Epithelial cell of prostate (primary cell): ENCODE data around the gene CAP2.
A peak's percentile ranks its signal among the peaks of the same experiment; 100 is the strongest.

ENCODE experiments used
- DNase-seq: peaks from one replicate; pipeline ENCODE4 v3.0.0-alpha.2; 2011; ENCODE audit warnings: low read depth, low spot score
- H3K27ac ChIP-seq: fragments of 450-650 bp; 2 replicates; pipeline ENCODE4 v1.5.1; 2017; ENCODE audit warnings: mild to moderate bottlenecking

CAP2 gene

GRCh38 chr6:17392978-17393891 lies at the start of gene CAP2:
TSS of gene CAP2 (plus strand) at chr6:17393595. CDS start at chr6:17421556, 27,961 bp downstream.
- H3K27ac ChIP-seq: peak within 1 kb of the TSS; percentile 79
- DNase-seq: no peak

DNA sequence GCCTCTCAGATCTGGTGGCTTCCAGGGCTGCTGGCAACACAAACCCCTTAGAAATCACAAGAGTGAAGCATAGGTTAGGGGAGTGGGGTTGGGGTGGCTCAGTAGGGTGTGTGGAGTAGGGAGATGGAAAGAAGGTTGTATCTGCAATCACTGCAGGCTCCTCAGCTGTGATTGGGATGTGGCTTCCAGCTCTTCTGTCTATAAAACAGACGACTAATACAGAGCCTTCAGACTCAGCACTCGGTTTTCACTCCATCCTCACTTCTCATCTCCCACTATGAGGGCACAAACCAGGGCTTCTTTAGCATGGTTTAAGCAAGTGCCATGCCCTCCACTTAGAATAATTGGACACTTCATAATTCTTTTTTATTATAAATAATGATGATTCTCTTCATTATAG lies 46.4 kb upstream of the CAP2 start:
- DNase-seq: no peak
- no peak overlapping the region for H3K27ac ChIP-seq

DNA sequence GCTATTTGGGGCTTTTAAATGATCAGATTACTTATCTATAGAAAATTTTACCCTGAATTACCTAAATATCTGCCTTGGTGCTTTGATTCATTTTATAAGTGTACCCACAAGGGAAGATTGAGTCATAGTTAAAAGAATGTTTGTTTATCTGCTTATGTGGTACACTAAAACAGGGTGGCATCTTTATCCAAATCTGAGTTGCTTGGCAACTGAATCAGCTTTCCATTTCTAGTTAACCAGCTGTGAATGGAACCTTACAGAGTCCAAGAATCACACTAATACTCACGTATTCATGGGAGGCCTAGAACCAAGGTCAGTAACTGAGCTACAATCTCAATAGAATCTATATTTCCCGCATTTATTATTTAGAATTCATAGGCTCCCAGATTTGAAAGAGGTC lies 44.0 kb upstream of the CAP2 start:
- DNase-seq: no peak
- H3K27ac ChIP-seq: no peak overlapping the region

- no peak overlapping the region for H3K27ac ChIP-seq
- no peak for DNase-seq
These were observed 41.1 kb upstream of the CAP2 start for GRCh38 chr6:17352302-17352701.

DNA sequence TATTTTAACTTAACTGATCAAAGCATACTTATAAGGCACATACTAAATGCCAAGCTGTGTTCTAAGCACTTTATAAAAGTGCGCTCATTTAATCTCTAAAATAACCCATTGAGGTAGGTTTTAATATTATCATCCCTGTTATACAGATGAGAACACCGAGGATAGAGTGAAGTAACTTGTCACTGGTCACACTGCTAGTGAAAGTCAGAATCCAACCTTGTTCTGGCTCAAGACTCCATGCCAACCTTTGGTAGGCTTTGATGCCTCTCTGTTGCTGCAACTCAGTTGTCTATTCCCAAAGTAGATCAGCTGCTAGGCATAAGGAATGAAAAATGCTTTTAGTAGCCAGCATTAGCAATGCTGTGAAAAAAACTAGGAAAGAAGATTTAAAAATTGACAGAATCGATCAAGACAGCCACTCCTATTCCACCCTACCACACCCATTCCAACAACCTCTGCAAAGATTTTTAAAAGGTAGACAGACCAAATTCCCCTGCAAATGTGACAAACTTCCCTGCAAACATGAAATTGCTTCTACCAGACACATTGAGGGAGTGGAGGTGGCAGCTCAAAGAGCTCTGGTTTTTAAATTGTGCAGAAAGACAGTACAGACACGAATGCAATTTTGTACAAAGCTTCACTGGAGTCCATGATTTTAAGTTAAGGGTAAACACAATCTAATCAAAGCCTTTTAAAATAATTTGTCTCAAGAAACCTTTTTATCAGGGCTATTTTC lies 39.8 kb upstream of the CAP2 start:
- no peak overlapping the region for H3K27ac ChIP-seq
- DNase-seq: no peak

DNA sequence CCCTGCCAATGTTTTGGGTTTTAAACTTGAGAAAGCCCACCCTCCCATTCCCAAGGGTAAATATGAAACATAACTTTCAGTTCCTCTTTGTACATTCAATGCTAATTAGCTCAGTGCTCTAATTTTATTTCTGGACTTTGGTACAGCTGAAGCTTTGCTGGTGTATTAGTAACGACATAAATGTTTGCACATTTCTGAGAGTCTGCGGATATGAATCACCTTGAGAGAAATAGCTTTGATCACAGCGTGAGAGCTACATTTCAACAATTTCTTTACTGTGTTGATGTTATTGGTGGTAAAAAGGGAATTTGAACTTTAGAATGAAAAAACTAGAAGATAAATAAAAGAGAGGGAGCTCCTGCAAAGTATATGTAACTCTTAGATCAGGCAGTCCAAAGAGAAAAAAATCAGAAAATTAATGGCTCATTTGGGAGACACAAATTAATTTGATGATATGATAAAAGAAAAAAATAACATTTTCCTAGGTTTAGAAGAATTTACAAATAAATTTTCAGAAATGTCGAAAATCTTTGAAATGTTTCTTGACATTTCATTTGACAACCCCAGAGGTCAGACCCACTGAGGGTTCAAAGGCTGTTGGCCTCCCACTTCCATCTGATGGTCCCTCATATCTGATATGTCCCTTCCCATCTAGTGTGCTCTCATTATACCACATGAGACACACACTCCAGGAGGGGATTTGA lies 38.5 kb upstream of the CAP2 start:
- no peak overlapping the region for H3K27ac ChIP-seq
- no peak for DNase-seq

DNA sequence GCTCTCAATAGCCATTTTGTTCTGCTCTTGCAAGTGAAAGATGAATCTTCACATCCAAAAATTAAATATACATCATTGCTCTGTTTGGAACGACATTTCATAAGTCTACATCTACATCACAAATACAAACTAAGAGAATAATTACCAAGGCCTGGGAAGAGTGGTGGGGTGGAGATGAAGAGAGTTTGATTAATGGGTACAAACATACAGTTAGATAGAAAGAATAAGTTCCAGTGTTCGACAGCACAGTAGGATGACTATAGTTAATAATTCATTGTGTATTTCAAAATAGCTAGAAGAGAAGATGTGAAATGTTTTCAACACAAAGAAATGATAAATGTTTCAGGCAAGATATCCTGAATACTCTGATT lies 38.0 kb upstream of the CAP2 start:
- H3K27ac ChIP-seq: no peak overlapping the region
- no peak for DNase-seq

GRCh38 chr6:17358515-17358914 lies 34.9 kb upstream of the CAP2 start:
- H3K27ac ChIP-seq: no peak overlapping the region
- DNase-seq: no peak

GRCh38 chr6:17360564-17360963 lies 32.8 kb upstream of the CAP2 start:
- no peak for DNase-seq
- no peak overlapping the region for H3K27ac ChIP-seq

DNA sequence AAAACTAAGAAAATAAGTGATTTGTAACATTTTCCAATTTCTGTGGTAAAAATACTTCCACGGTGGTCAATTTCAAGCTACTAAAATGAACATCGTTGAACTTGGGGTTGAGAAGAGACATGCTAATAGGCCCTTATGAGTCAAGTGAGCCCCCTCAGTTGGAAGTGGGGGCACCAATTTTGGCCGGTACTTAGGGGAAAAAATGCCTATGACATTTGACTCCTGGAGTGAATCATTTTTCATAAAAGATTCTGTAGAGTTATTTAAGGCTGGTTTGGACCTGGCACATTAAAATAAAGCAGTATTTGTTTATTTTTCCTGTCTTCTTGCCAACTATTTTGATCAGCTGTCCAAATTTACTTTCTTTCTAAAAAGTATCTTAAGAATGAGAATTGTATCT lies 32.4 kb upstream of the CAP2 start:
- H3K27ac ChIP-seq: no peak overlapping the region
- no peak for DNase-seq

DNA sequence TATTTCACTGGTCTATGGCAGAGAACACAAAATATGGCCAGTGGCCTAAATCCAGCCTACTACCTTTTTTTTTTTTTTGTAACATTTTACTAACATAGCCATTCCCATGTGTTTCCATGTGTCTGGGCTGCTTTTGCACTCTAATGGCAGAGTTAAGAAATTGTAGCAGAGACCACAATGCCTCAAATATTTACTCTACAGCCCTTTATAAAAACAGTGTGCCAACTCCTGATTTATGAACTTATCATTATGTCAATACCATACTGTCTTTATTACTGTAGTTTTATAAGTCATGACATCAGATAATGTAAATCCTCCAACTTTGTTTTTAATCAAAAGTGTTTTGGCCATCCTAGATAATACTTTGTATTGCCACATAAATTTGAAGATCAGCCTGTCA lies 27.4 kb upstream of the CAP2 start:
- H3K27ac ChIP-seq: no peak overlapping the region
- DNase-seq: no peak

- no peak overlapping the region for H3K27ac ChIP-seq
These were observed 25.5 kb upstream of the CAP2 start for GRCh38 chr6:17367868-17368267.

GRCh38 chr6:17381424-17382147 lies 11.8 kb upstream of the CAP2 start:
- no peak for DNase-seq
- H3K27ac ChIP-seq: no peak overlapping the region

More at GRCh38 chr6:17367868-17368267, 25.5 kb upstream of the CAP2 start:
- DNase-seq: no peak

DNA sequence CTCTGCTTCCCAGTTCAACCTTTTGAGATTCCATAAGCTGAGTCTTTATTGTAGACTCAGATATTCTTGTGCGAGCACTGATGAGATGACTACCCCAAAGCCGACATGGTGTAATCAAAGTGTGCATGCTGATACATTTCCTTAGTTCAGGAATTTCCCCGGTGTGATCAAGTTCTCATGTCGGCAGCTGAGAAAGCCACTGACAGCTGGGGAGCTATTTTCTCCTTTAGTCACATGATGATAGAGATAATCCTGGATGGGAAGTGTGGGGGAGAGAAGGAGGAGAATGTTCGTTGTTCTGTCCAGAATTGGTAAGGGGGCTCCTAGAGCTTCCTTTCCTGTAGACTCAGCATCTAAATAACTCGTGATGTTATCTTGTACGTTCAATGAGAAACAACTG lies 7.7 kb upstream of the CAP2 start:
- no peak overlapping the region for H3K27ac ChIP-seq
- no peak for DNase-seq

DNA sequence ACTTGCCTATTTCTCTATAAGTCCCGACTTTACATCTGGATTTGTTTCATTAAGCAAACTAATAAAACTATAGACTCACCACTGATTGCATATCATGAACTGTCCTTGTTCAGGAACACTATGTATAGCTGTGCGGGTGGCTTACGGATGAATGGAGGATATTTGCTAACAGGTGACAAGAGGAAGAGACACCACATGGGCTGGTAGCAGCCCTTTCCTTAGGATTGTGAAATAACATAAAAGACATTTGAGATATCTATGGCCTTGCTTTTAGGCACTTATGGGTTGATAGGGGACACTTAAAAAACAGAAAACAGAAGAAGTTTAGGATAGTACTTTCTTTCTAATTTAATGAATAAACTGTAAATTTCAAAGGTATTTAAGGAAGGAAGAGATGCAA lies 5.0 kb upstream of the CAP2 start:
- H3K27ac ChIP-seq: peak overlapping the region; percentile 92
- no peak for DNase-seq

GRCh38 chr6:17389274-17389847 lies 4.0 kb upstream of the CAP2 start:
- peak; percentile 79 for DNase-seq
- peak overlapping the region; percentile 92 for H3K27ac ChIP-seq

GRCh38 chr6:17390276-17390675 lies 3.1 kb upstream of the CAP2 start:
- peak overlapping the region; percentile 92 for H3K27ac ChIP-seq
- DNase-seq: peak; percentile 43

- no peak for DNase-seq
- no peak overlapping the region for H3K27ac ChIP-seq
These were observed 1.4 kb upstream of the CAP2 start for GRCh38 chr6:17391976-17392375.

GRCh38 chr6:17393892-17394631 lies 667 bp downstream of the CAP2 start:
- no peak for DNase-seq
- peak overlapping the region; percentile 79 for H3K27ac ChIP-seq
